K562 (cell line): ENCODE data around the gene DNALI1. TPM values are rescaled to one million over a fixed set of nuclear protein-coding genes. Genes with fewer than 3 reads are reported as not detected.
A peak's percentile ranks its signal among the peaks of the same experiment; 100 is the strongest.

Source experiments
- AFF4 ChIP-seq: sonication (generic); formaldehyde crosslinking; IDR thresholded peaks from 2 replicates; pipeline ENCODE4 v1.8.0; 2023; ENCODE audit warnings: mild to moderate bottlenecking, missing genetic modification reagents
- ATF4 ChIP-seq: fragments of 450-650 bp; formaldehyde crosslinking; IDR thresholded peaks from 2 replicates; pipeline ENCODE4 v1.4.0; 2022; ENCODE audit warnings: mild to moderate bottlenecking, moderate library complexity
- BCLAF1 ChIP-seq, 2 experiments: fragments of 450-650 bp in 1 of 2; IDR thresholded peaks; 2 replicates each; pipeline ENCODE4 v1.6.1; 2011 to 2017; ENCODE audit warnings: low read depth in 2 of 2, antibody characterized with exemption in 1 of 2, borderline replicate concordance in 1 of 2, low read length in 1 of 2, mild to moderate bottlenecking in 1 of 2, mixed read lengths in 1 of 2; ENCODE audit not compliant: control insufficient read depth in 1 of 2
- EP400 ChIP-seq: fragments of 450-650 bp; IDR thresholded peaks from 2 replicates; pipeline ENCODE4 v1.6.1; 2017; ENCODE audit warnings: antibody characterized with exemption, mild to moderate bottlenecking, moderate library complexity
- FOXP4 ChIP-seq: sonication (generic); formaldehyde crosslinking; IDR thresholded peaks from 2 replicates; pipeline ENCODE4 v1.8.0; 2022; ENCODE audit warnings: mild to moderate bottlenecking, missing genetic modification reagents, borderline replicate concordance
- GMEB1 ChIP-seq: fragments of 250-450 bp; sonication (Bioruptor Pico); IDR thresholded peaks from 2 replicates; pipeline ENCODE4 v1.4.0; 2020; ENCODE audit warnings: mild to moderate bottlenecking
- GTF2F1 ChIP-seq: IDR thresholded peaks from 2 replicates; pipeline ENCODE4 v1.6.1; 2011; ENCODE audit warnings: low read depth, low read length, improper control_type of control experiment
- HCFC1 ChIP-seq: IDR thresholded peaks from 2 replicates; pipeline ENCODE4 v1.6.1; 2012; ENCODE audit warnings: low read depth, low read length, improper control_type of control experiment
- POLR2G ChIP-seq: fragments of 200-400 bp; formaldehyde crosslinking; IDR thresholded peaks from 2 replicates; pipeline ENCODE4 v1.6.1; 2017; ENCODE audit warnings: low read depth, mild to moderate bottlenecking, antibody characterized with exemption, low read length, moderate library complexity
- SOX6 ChIP-seq: fragments of 450-650 bp; IDR thresholded peaks from 2 replicates; pipeline ENCODE4 v1.6.1; 2014; ENCODE audit warnings: mild to moderate bottlenecking
- THRAP3 ChIP-seq: fragments of 450-650 bp; IDR thresholded peaks from 2 replicates; pipeline ENCODE4 v1.6.1; 2016; ENCODE audit warnings: mild to moderate bottlenecking, inconsistent platforms, borderline replicate concordance
- polyA plus RNA-seq, 8 experiments: library from polyadenylated mRNA; depleted of rRNA in 4 of 8; stranded (reverse) in 5 of 8; unstranded in 3 of 8; fragments of >200 nt; fragmentation: Nextera tagmentation in 2 of 8; fragmentation: Illumina TruSeq in 1 of 8; extraction: Ambion mirVana in 2 of 8; extraction: Trizol in 1 of 8; gene quantifications; 2 replicates each; pipeline versions ENCODE4 v1.2.1 to v1.2.3, GENCODE V29; 2011 to 2014; ENCODE audit warnings: inconsistent platforms in 1 of 8, missing spikeins in 1 of 8
- total RNA-seq, 7 experiments: library from RNA; depleted of rRNA in 6 of 7; stranded (reverse); fragments of >200 nt in 6 of 7; fragmentation: Illumina TruSeq in 2 of 7; extraction: Trizol in 2 of 7; gene quantifications; 2 replicates each; pipeline versions ENCODE4 v1.2.1 to v1.2.3, GENCODE V29; 2011 to 2021; ENCODE audit warnings: low replicate concordance in 1 of 7

The DNALI1 gene
- total and polyA plus RNA-seq, 9 of the 15 experiments (the other 6 are each of a cell fraction or from before 2014, with no cell fraction given), result 0.87 to 5.6 (median 1.2) TPM

- no peak for TF ChIP-seq BCLAF1 (IDR thresholded peaks at IDR 0.05; ENCODE audit: borderline replicate concordance in 1 of 2, control insufficient read depth in 1 of 2, low read depth in 2 of 2, low read length in 1 of 2)
- TF ChIP-seq FOXP4 (CRISPR knock-in tag), result 0 out of 2 replicates have a peak, but pooled peaks have one; percentile 31
- no peak for TF ChIP-seq GMEB1 (CRISPR knock-in tag)
- no peak for TF ChIP-seq AFF4 (CRISPR knock-in tag)
- TF ChIP-seq HCFC1, result peak; percentile 25; the same call in 1 of the 2 replicates
- 0 out of 2 replicates have a peak, but pooled peaks have one; percentile 16 for TF ChIP-seq EP400
- TF ChIP-seq ATF4, result no peak
- TF ChIP-seq THRAP3, result no peak
- TF ChIP-seq GTF2F1, result 0 out of 2 replicates have a peak, but pooled peaks have one; percentile 15
- 0 out of 2 replicates have a peak, but pooled peaks have one; percentile 6 for TF ChIP-seq SOX6
- peak; percentile 41; the same call in 1 of the 2 replicates for TF ChIP-seq POLR2G
Observed at GRCh38 chr1:37556712-37557196, at the start of gene DNALI1 (continued).
